Fibroblast of skin of right biceps (primary cell): ENCODE measurements around the gene OR5M11.
"Not testable (repeated sequence)": the region's sequence is repeated elsewhere in the genome, so short reads cannot be mapped to it uniquely, and the experiment has no call there.

ENCODE experiments used
- DNase-seq: peaks from one replicate; pipeline ENCODE4 v3.0.0-alpha.2; 2013

OR5M11 gene

GRCh38 chr11:56543157-56543556 is at the start of gene OR5M11:
Gene OR5M11 (minus strand): TSS chr11:56543257. CDS start chr11:56543257, 0 bp downstream.
- DNase-seq, result no peak

- DNase-seq, result not testable (repeated sequence)
Observed at GRCh38 chr11:56592088-56592717, 49.1 kb upstream of the OR5M11 start.

- DNase-seq, result no peak
Observed at GRCh38 chr11:56577621-56578020, 34.6 kb upstream of the OR5M11 start, which contains the start of gene OR5M10. Gene OR5M10 (minus strand): TSS chr11:56577721. CDS start chr11:56577721, 0 bp downstream.

DNA sequence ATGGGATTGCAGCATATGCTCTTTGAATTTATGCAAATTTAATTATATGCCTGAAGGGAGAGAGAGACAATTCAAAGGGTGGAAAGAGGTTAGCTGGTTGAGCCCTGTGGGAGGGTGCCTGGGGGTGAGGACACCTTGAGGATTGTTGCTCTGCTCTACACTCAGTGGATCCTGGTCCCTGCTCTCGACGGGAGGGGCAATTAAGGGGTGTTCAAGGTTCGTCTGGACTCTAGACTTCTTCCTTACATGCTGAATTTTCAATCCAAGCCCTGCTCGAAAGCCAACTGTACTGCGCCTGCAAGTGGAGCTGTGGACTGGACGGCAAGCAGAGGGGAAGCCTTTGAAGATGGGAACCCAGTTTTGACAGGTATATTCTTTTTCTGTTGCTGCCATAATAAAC is 15.5 kb upstream of the OR5M11 start:
- DNase-seq, result no peak

DNA sequence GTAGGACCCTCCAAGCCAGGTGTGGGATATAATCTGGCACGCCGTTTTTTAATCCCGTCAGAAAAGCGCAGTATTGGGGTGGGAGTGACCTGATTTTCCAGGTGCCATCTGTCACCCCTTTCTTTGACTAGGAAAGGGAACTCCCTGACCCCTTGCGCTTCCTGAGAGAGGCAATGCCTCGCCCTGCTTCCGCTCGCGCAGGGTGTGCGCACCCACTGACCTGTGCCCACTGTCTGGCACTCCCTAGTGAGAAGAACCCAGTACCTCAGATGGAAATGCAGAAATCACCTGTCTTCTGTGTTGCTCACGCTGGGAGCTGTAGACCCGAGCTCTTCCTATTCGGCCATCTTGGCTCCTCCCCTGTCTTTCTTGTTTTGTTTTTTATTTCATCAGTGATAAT is 11.6 kb upstream of the OR5M11 start:
- DNase-seq, result not testable (repeated sequence)

GRCh38 chr11:56545531-56545930 is 2.5 kb upstream of the OR5M11 start:
- no peak for DNase-seq

DNA sequence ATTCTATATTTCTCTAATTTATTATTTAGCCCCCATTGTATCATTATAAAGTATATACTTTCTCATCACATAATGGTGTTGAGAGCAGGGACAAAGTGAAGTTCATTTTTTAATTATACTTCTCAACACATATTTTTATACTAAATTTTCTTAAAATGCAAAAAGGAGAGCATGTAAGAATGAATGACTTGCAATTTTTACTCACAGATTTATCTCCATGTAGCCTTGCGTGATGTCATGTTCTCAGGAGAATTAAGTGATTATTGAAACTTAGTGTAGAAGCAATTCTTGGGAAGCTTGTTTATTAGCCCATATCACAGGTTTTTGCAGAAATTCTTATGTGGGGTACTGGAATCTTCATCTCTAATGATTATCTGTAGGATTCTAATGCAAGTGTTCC is 682 bp upstream of the OR5M11 start:
- DNase-seq, result no peak

DNA sequence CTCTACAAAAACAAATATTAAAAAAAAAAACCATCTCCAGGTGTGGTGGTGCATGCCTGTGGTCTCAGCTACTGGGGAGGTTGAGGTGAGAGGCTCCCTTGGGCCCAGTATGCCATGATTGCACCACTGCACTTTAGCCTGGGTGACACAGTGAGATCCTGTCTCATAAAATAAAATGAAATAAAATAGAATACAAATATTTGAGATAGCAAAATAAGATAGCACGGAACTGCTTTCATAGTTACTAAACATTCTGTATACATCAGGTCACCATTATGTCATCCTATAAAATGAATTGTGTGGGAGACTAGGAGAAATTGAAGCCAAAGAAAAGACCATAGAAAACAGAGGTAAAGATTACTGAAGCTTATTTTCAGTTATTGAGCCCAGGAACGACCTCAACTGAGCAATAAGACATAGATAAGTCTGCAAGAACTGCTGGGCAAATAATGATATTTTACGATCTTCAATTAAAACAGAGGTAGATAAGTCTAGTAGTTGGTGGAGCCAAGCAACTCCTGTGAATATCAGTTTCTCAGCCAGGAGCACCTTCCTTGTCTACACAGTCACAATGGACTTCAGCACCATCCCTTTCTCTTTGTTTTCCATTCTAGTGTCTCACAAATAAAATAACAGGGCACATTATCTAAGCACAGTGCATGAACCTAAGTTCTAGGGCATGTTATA is 9.9 kb downstream of the OR5M11 start:
- no peak for DNase-seq

DNA sequence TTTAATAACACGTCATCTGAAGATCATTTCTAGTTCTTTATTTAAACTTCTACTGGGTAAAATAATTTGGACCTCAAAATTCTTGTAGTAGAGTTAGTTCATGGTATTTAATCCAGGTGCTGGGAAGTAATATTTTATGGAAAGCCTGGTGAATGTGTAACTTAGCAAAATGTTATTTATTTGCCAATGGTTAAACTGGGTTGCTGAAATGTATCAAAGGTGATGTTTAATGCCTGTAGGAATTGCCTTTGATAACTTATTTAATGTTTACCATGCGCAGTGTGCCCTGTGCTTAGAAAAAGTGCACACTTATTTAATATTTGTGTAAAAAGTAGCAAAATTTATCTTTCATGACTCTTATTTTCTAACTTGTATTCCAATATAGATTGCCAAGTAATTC is 11.2 kb downstream of the OR5M11 start:
- DNase-seq, result no peak

DNA sequence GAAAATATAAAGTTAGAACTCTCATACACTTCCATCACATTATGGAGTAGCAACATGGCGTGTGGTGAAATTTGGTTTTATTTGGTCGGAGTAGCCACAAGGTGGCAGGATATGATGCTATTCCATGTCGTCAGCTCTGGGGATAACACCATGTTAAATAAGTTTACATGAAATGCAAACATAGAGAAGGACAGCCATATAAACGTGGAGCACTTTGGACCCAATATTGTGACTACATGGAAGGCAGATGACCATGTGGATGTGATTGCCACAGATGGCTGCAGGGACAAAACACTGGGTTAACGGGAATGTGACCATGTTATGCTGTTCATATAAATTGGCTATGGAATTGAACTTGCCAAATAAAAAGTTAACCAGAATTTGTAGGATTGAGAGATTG is 21.0 kb downstream of the OR5M11 start:
- DNase-seq, result no peak

DNA sequence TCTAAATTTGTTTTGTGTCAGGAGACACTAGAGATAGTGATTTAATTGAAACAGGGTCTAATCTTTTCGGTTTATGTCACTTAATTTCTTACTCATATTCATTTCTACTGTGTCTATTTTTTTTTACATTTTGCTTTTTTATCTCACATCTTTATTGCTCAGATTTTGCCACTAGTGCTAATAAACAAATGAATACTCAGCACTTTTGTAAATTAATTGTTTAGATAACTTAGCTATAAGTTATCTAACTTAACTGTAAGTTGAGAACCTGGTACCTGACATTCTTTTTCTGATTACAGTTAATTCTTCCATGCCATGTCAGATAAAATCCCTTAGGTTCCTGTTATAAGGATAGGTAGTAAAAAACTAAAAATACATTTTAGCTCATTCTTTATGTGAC is 29.8 kb downstream of the OR5M11 start:
- DNase-seq, result no peak

- no peak for DNase-seq
Observed at GRCh38 chr11:56509439-56509838, 33.6 kb downstream of the OR5M11 start.

- DNase-seq, result no peak
Observed at GRCh38 chr11:56497010-56497409, 46.0 kb downstream of the OR5M11 start.

DNA sequence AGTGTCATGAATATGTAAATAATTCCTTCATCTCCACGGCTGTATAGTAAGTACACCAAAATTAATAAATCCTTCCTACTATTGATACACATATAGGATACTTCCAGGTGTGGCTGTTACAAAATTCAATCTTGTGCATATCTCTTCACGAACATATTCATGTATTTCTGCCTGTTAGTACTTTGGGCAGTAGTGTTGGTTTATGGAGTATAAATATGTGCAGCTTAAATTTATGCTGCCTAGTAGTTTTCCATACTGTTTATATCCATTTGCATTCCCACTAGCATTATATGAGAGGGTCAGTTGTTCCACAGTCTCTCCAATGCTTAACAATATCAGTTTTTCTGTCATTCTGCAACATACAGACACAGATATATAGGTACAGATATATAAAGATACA is 47.9 kb downstream of the OR5M11 start:
- DNase-seq, result no peak
